SU-DHL-6 (cell line): Measurements from ENCODE around the gene ATP9B.

Experiments used
- EZH2phosphoT487 ChIP-seq: fragments of 200-600 bp; sonication (generic), shearing (Covaris generic); conservative IDR thresholded peaks from 2 replicates; pipeline ENCODE4 v1.6.1; 2018; ENCODE audit warnings: mild to moderate bottlenecking, antibody characterized with exemption, low read length, moderate library complexity, mixed read lengths
- TF ChIP-seq, protein P1 (sequence below): fragments of 200-600 bp; sonication (generic); IDR thresholded peaks from one replicate; pipeline ENCODE4 v1.5.1; 2017; ENCODE audit warnings: antibody characterized with exemption, mild to moderate bottlenecking, low read length, moderate library complexity; ENCODE audit not compliant: insufficient read depth, poor library complexity, severe bottlenecking

DNA sequence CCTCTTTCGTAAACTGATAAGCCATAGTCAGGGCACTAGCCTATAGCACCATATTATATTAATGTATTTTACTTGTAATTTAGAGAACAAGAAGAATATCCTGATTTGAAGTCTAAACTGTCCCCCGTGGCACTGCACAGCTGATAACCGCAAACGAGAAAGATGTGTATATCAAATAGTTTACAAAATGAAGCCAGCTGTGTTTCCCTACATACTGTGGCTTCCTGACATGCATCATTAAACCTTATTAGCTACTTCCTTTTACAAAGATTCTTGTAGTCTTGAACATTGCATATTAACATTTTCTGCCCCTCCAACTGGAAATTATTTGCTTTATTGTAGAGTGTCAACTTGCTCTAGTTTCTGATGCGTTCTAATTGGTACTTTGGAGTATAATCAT lies 173.1 kb downstream of the ATP9B start:
- TF ChIP-seq, protein P1, sequence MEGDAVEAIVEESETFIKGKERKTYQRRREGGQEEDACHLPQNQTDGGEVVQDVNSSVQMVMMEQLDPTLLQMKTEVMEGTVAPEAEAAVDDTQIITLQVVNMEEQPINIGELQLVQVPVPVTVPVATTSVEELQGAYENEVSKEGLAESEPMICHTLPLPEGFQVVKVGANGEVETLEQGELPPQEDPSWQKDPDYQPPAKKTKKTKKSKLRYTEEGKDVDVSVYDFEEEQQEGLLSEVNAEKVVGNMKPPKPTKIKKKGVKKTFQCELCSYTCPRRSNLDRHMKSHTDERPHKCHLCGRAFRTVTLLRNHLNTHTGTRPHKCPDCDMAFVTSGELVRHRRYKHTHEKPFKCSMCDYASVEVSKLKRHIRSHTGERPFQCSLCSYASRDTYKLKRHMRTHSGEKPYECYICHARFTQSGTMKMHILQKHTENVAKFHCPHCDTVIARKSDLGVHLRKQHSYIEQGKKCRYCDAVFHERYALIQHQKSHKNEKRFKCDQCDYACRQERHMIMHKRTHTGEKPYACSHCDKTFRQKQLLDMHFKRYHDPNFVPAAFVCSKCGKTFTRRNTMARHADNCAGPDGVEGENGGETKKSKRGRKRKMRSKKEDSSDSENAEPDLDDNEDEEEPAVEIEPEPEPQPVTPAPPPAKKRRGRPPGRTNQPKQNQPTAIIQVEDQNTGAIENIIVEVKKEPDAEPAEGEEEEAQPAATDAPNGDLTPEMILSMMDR = no peak
- TF ChIP-seq EZH2phosphoT487 = no peak
